Heart left ventricle (tissue), 16 donors: Measurements from ENCODE around the gene DKKL1. TPM values are rescaled to one million over a fixed set of nuclear protein-coding genes. Genes with fewer than 3 reads are reported as not detected.

Source experiments
- ATAC-seq, 4 donors: fragments of 200-7000 bp; cut with Tn5 transposase; one replicate each; pipeline ENCODE4 v1.9.1; 2020 to 2022; ENCODE audit warnings: moderate library complexity in 4 of 4, mild to moderate bottlenecking in 3 of 4, moderate number of reproducible peaks in 1 of 4
- DNase-seq, 5 donors: peaks; one replicate each; pipeline ENCODE4 v3.0.0-alpha.2; 2020
- H3K27ac ChIP-seq, 12 donors: fragments of 200-600 bp; sonication (generic) in 4 of 12; one replicate each; pipeline versions ENCODE4 v1.5.0 to v1.8.0; 2016 to 2022; ENCODE audit warnings: mild to moderate bottlenecking in 2 of 12
- H3K27me3 ChIP-seq, 9 donors: fragments of 200-600 bp; sonication (generic) in 2 of 9; one replicate each; pipeline versions ENCODE4 v1.5.1 to v1.8.0; 2016 to 2022; ENCODE audit warnings: mild to moderate bottlenecking in 3 of 9
- H3K36me3 ChIP-seq, 9 donors: fragments of 200-600 bp; sonication (generic) in 2 of 9; one replicate each; pipeline versions ENCODE4 v1.5.0 to v1.8.0; 2018 to 2022; ENCODE audit warnings: mild to moderate bottlenecking in 2 of 9
- H3K4me1 ChIP-seq, 12 donors: fragments of 200-600 bp; sonication (generic) in 4 of 12; one replicate each; pipeline versions ENCODE4 v1.5.0 to v1.8.0; 2016 to 2022; ENCODE audit warnings: mild to moderate bottlenecking in 3 of 12
- H3K4me3 ChIP-seq, 12 donors: fragments of 200-600 bp; sonication (generic) in 4 of 12; one replicate each; pipeline versions ENCODE4 v1.5.0 to v1.8.0; 2017 to 2022; ENCODE audit warnings: mild to moderate bottlenecking in 9 of 12, moderate library complexity in 4 of 12
- H3K9me3 ChIP-seq, 12 donors: fragments of 200-600 bp; sonication (generic) in 4 of 12; one replicate each; pipeline versions ENCODE4 v1.5.0 to v1.8.0; 2016 to 2022; ENCODE audit warnings: mild to moderate bottlenecking in 1 of 12
- CTCF ChIP-seq, 12 donors: fragments of 200-600 bp; sonication (generic) in 4 of 12; IDR thresholded peaks; one replicate each; pipeline versions ENCODE4 v1.5.0 to v1.8.0; 2018 to 2022; ENCODE audit warnings: antibody characterized with exemption in 12 of 12, mild to moderate bottlenecking in 5 of 12
- POLR2A ChIP-seq, 2 donors: fragments of 450-650 bp; IDR thresholded peaks; one replicate each; pipeline ENCODE4 v1.6.1; 2017; ENCODE audit warnings: antibody characterized with exemption in 2 of 2, mild to moderate bottlenecking in 2 of 2, moderate library complexity in 2 of 2
- WGBS, 4 donors: extraction: QIAGEN DNeasy Blood & Tissue Kit in 2 of 4; methylation state at CpG; one replicate each; pipeline versions ENCODE4 v1.1.5 to v1.1.7; 2013 to 2018; 5-methylcytosine and 5-hydroxymethylcytosine counted together
- intact Hi-C, 10 donors: fragments of 100-400 bp; cut with DNase I; formaldehyde crosslinking; loops; one replicate each; pipeline versions ENCODE4 v1.11.1 to v1.14.2; 2022
- polyA plus RNA-seq, 2 donors: library from polyadenylated mRNA; stranded (reverse); fragments of 200-250 nt; gene quantifications; one replicate each; pipeline ENCODE4 v1.2.3, GENCODE V29; 2013
- total RNA-seq, 9 donors: library from RNA; depleted of rRNA in 2 of 9; stranded (reverse); fragments of >200 nt in 2 of 9; fragmentation: NEBNext Ultra II Directional in 3 of 9; extraction: Animal tissue kit (Norgen Biotek cat#: 25700) in 3 of 9; gene quantifications; one replicate each; pipeline versions ENCODE4 v1.1.0 to v1.2.4, GENCODE V29; 2016 to 2023
- donor health status: ischemic (EF 13 %, LVEDD 7.1; RV severe dilation, severe dysfunction).
- donor health status: healthy with polysubstance abuse.
- donor health status: DM: no; HTN: yes; CAD: no.
- donor health status: DM: no; HTN: no; CAD: no.
- donor health status: ischemic (EF 25% LVEDD 6.9; RV normal size, moderate dysfunction).
- donor health status: ischemic (EF 25% LVEDD 5.7; RV mildly dilated, moderate dysfunction).
- donor health status: healthy.
- donor health status: DM: yes; HTN: yes; CAD: no.
- donor health status: ischemic (EF 35%, LVEDD 5.7; RV mildly dilated, moderate dysfunction).
- donor health status: nonischemic (EF 11% LVEDD 7.7; RV severe dilation, severe dysfunction).
- donor health status: DM: yes; HTN: yes; CAD: no.
- donor health status: PGD.
- donor health status: ischemic (EF 29% LVEDD 5.4; RV normal size, mild dysfunction).
- donor health status: nonischemic (EF 23%, LVEDD 6.1; RV moderate dilation, normal function).

DKKL1 gene
- total and polyA plus RNA-seq, 11 donors = 0.24 to 0.51 TPM; not detected in 9

- Histone ChIP-seq H3K9me3 (no peaks in the 10 kb centered on the region), H3K27me3 (no peaks in the 10 kb centered on the region), H3K4me3 (no peak overlapping the region), H3K27ac (no peak overlapping the region), H3K4me1 (no peaks in the 10 kb centered on the region), H3K36me3 (peaks cover 0 to 98% (median 87%) of the 10 kb centered on the region in 9 donors)
- ATAC-seq (no peak), DNase-seq (no peak)
- WGBS, 4 donors = 89 to 95% (median 92%) methylated on average over 2 of the region's 2 CpGs
- TF ChIP-seq CTCF (IDR thresholded peaks at IDR 0.05) (no peak), POLR2A (IDR thresholded peaks at IDR 0.05) (no peak)
- intact Hi-C loops = no loop called here
Observed at GRCh38 chr19:49349567-49349966, 14.1 kb upstream of the DKKL1 start.

DNA sequence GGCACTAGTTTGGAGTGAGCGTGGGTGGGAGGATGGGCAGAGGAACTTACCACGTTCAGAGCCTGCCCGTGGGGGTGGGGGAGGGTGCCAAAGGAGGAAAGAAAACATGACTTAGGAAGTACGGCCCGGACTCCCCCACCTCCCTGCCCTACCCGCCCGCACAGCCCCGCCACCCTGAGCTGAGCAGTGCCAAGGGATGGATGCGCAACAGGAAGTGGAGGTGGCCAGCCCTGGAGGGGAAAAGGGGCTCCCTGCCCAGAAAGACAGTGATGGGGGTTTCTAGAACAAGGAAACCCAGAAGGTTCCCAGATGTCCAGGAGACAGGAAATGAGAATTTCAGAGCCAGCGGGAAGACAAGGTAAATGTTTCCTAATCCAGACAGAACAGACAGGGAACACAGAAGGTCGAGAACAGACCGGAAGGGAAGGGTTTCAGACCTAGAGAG lies 7.7 kb upstream of the DKKL1 start:
- Histone ChIP-seq H3K4me3 (no peak overlapping the region), H3K27me3 (no peaks in the 10 kb centered on the region), H3K27ac (peak overlapping the region in 11 of 12 donors; percentile 27 to 68 (median 54)), H3K4me1 (peaks cover 0 to 25% (median 14%) of the 10 kb centered on the region in 12 donors), H3K9me3 (no peaks in the 10 kb centered on the region), H3K36me3 (peaks cover 0 to 75% (median 56%) of the 10 kb centered on the region in 9 donors)
- no peak for TF ChIP-seq CTCF (IDR thresholded peaks at IDR 0.05)
- no peak for TF ChIP-seq POLR2A (IDR thresholded peaks at IDR 0.05)
- DNase-seq = peak in 2 of 5 donors; percentile 35
- ATAC-seq = peak; percentile 12 to 74 (median 38)
- intact Hi-C loops = no loop called here
- WGBS, 4 donors = 42 to 58% (median 50%) methylated on average over 12 of the region's 12 CpGs

- peaks cover 0 to 71% (median 51%) of the 10 kb centered on the region in 9 donors for H3K36me3 ChIP-seq
- peaks cover 0 to 29% (median 14%) of the 10 kb centered on the region in 12 donors for H3K4me1 ChIP-seq
- TF ChIP-seq POLR2A (IDR thresholded peaks at IDR 0.05) = no peak
- WGBS, 4 donors = 47 to 66% (median 57%) methylated on average over 7 of the region's 7 CpGs
- H3K27ac ChIP-seq = peak overlapping the region in 11 of 12 donors; percentile 27 to 68 (median 54)
- DNase-seq (no peak), ATAC-seq (no peak)
- H3K27me3 ChIP-seq = peaks cover 0 to 2% (median 0%) of the 10 kb centered on the region in 9 donors
- no peaks in the 10 kb centered on the region for H3K9me3 ChIP-seq
- peak overlapping the region in 1 of 12 donors; percentile 14 for H3K4me3 ChIP-seq
- intact Hi-C loops = no loop called here
Observed at GRCh38 chr19:49356382-49356781, 7.3 kb upstream of the DKKL1 start.

DNA sequence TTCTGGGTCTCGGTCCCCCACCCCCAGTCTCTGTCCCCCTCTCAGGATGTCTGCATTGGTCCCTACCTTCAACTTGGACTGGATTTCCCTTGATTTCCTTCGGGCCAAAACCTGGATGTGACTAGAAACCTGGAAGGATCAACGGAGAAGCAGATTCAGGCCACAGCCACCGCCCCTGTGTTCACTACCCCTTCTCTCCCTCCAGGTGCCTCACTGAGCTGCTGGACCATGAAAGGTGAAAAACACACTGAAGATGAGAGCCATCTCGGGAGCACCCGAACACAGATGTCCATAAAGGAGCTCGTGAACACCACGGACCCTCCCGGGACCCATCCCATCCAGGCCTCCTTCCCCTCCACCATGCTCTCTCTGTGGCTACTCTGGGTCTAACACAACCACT lies 6.5 kb upstream of the DKKL1 start:
- H3K4me3 ChIP-seq = no peak overlapping the region
- H3K27ac ChIP-seq = peak overlapping the region in 7 of 12 donors; percentile 3 to 68 (median 54)
- H3K4me1 ChIP-seq = peaks cover 0 to 29% (median 14%) of the 10 kb centered on the region in 12 donors
- DNase-seq (no peak), ATAC-seq (no peak)
- peaks cover 0 to 8% (median 0%) of the 10 kb centered on the region in 9 donors for H3K27me3 ChIP-seq
- TF ChIP-seq POLR2A (IDR thresholded peaks at IDR 0.05) = no peak
- no peak for TF ChIP-seq CTCF (IDR thresholded peaks at IDR 0.05)
- H3K36me3 ChIP-seq = peaks cover 0 to 63% (median 43%) of the 10 kb centered on the region in 9 donors
- no peaks in the 10 kb centered on the region for H3K9me3 ChIP-seq
- 73 to 82% (median 77%) methylated on average over 9 of the region's 9 CpGs for WGBS, 4 donors
- intact Hi-C loops = no loop called here
